A673 (cell line): Measurements from ENCODE around the gene WSCD2. TPM values are rescaled to one million over a fixed set of nuclear protein-coding genes. Genes with fewer than 3 reads are reported as not detected.

ENCODE experiments used
- BruUV-seq: library from RNA; stranded (reverse); fragments of 400-500 nt; replicated peaks from 2 replicates; lab custom pipeline; 2021; lab: Mats Ljungman, UMichigan
- CTCF ChIA-PET: fragments of 300-600 bp; sonication (Branson Sonifier 250); formaldehyde crosslinking; loops from one replicate; lab custom pipeline; 2022; ENCODE audit warnings: antibody characterized with exemption; lab: Charles Lee
- POLR2A ChIA-PET: fragments of 300-600 bp; sonication (Branson Sonifier 250); formaldehyde crosslinking; loops from one replicate; lab custom pipeline; 2022; ENCODE audit warnings: antibody characterized with exemption; ENCODE audit not compliant: low non-redundant PET; lab: Charles Lee
- DNase-seq: peaks from one replicate; pipeline ENCODE4 v3.0.0-alpha.2; 2015; ENCODE audit warnings: low spot score
- H3K27ac ChIP-seq: fragments of 200-600 bp; sonication (generic); 2 replicates; pipeline ENCODE4 v1.5.1; 2016; ENCODE audit warnings: mixed run types, low read depth, mild to moderate bottlenecking, mixed read lengths, antibody characterized with exemption, low read length; ENCODE audit not compliant: poor library complexity, severe bottlenecking
- H3K27me3 ChIP-seq: fragments of 200-600 bp; sonication (generic); replicated peaks from 2 replicates; pipeline ENCODE4 v1.6.1; 2017; ENCODE audit warnings: mixed run types, low read depth, mild to moderate bottlenecking, mixed read lengths, antibody characterized with exemption, low read length; ENCODE audit not compliant: insufficient read depth, poor library complexity
- H3K36me3 ChIP-seq: fragments of 200-600 bp; sonication (generic); 2 replicates; pipeline ENCODE4 v1.6.1; 2016; ENCODE audit warnings: mixed run types, mild to moderate bottlenecking, mixed read lengths, antibody characterized with exemption, low read length; ENCODE audit not compliant: insufficient read depth, poor library complexity, severe bottlenecking
- H3K4me1 ChIP-seq: fragments of 200-600 bp; sonication (generic); 2 replicates; pipeline ENCODE4 v1.6.1; 2017; ENCODE audit warnings: mixed run types, mild to moderate bottlenecking, mixed read lengths, antibody characterized with exemption, low read length; ENCODE audit not compliant: insufficient read depth, poor library complexity, severe bottlenecking
- H3K4me3 ChIP-seq: fragments of 200-600 bp; sonication (generic); 2 replicates; pipeline ENCODE4 v1.5.1; 2016; ENCODE audit warnings: low read depth, mixed run types, mild to moderate bottlenecking, mixed read lengths, low read length; ENCODE audit not compliant: poor library complexity, severe bottlenecking
- H3K9me3 ChIP-seq: fragments of 200-600 bp; sonication (generic); 2 replicates; pipeline ENCODE4 v1.6.1; 2016; ENCODE audit warnings: mixed run types, low read depth, mild to moderate bottlenecking, mixed read lengths, antibody characterized with exemption, low read length; ENCODE audit not compliant: poor library complexity, severe bottlenecking
- EZH2 ChIP-seq: fragments of 200-600 bp; sonication (generic); IDR thresholded peaks from 2 replicates; pipeline ENCODE4 v1.6.1; 2017; ENCODE audit warnings: borderline replicate concordance, low read depth, mild to moderate bottlenecking, mixed read lengths, antibody characterized with exemption, low read length; ENCODE audit not compliant: poor library complexity, severe bottlenecking
- intact Hi-C: fragments of 100-400 bp; cut with micrococcal nuclease; formaldehyde crosslinking; loops from one replicate; pipeline ENCODE4 v1.10.0; 2022; ENCODE audit not compliant: unreplicated experiment
- total RNA-seq: library from RNA; stranded (reverse); gene quantifications from 2 replicates; pipeline ENCODE4 v1.2.3, GENCODE V29; 2021
- TF ChIP-seq, protein P1 (sequence below): fragments of 300-800, 200-600 bp; sonication (generic); conservative IDR thresholded peaks from 2 replicates; pipeline ENCODE4 v1.5.1; 2017; ENCODE audit warnings: low read depth, mild to moderate bottlenecking, antibody characterized with exemption, low read length, moderate library complexity, mixed read lengths

WSCD2 gene
- total RNA-seq, 1 experiment from 2014 or later: not detected

DNA sequence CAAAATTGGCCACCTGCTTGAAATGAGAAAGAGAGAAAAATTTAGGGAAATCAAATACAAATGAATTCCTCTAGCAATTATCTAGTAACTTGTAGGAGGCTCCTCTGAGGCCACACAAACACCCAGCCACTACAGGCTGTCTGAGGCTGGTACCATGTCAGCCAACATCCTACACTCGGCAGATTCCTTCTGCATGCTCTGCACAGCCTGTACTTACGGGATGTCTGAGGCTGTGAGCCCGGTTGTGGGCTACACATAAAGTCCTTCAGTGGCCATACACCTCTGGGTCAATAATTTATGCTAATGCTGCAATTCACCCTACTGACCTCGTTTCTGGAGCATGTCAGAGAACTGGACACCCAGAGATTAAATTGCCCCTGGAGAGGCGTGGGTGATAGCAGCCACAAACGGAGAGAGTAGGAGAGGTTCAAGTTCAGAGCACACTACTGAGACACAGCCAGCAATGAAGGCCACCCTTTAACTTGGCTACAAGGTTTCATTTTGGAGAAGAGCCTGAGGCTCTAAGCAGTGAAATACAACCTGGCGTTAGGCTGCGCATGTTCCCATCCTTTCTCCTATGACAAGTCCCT, 28.9 kb downstream of the WSCD2 start:
- no peak for DNase-seq
- Histone ChIP-seq H3K36me3 (no peaks in the 10 kb centered on the region), H3K27ac (no peak overlapping the region), H3K4me3 (no peak overlapping the region), H3K27me3 (peaks cover 23% of the 10 kb centered on the region), H3K4me1 (no peaks in the 10 kb centered on the region), H3K9me3 (no peaks in the 10 kb centered on the region)
- ChIA-PET POLR2A (no interaction called here), CTCF (no interaction called here)
- intact Hi-C loops: no loop called here
- no peak for TF ChIP-seq EZH2
- TF ChIP-seq, protein P1, sequence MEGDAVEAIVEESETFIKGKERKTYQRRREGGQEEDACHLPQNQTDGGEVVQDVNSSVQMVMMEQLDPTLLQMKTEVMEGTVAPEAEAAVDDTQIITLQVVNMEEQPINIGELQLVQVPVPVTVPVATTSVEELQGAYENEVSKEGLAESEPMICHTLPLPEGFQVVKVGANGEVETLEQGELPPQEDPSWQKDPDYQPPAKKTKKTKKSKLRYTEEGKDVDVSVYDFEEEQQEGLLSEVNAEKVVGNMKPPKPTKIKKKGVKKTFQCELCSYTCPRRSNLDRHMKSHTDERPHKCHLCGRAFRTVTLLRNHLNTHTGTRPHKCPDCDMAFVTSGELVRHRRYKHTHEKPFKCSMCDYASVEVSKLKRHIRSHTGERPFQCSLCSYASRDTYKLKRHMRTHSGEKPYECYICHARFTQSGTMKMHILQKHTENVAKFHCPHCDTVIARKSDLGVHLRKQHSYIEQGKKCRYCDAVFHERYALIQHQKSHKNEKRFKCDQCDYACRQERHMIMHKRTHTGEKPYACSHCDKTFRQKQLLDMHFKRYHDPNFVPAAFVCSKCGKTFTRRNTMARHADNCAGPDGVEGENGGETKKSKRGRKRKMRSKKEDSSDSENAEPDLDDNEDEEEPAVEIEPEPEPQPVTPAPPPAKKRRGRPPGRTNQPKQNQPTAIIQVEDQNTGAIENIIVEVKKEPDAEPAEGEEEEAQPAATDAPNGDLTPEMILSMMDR: no peak
- no TSS peak for BruUV-seq

DNA sequence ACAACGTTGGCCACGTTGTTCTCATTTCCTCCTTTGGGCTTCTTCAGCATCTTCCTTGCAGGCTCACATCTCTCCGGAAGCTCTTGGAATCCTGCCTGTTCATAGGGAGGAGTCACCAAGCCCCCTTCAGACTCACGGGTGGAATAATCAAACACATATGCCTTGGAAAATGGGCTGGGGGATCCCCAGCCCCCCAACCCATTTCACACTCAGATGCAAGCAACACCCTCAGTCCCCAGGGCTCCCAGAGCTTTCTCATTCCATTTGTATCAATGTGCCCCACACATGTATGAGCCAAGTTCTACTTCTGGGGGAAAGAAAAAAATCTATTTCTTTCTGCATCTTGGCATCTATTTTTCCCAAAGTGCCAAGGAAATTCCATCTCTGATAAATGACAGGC, 33.1 kb downstream of the WSCD2 start:
- ChIA-PET POLR2A (no interaction called here), CTCF (no interaction called here)
- TF ChIP-seq, protein P1: no peak
- TF ChIP-seq EZH2: no peak
- Histone ChIP-seq H3K4me1 (no peaks in the 10 kb centered on the region), H3K36me3 (no peaks in the 10 kb centered on the region), H3K27me3 (peaks cover 14% of the 10 kb centered on the region), H3K9me3 (no peaks in the 10 kb centered on the region), H3K4me3 (no peak overlapping the region), H3K27ac (no peak overlapping the region)
- no TSS peak for BruUV-seq
- no peak for DNase-seq
- intact Hi-C loops: no loop called here

DNA sequence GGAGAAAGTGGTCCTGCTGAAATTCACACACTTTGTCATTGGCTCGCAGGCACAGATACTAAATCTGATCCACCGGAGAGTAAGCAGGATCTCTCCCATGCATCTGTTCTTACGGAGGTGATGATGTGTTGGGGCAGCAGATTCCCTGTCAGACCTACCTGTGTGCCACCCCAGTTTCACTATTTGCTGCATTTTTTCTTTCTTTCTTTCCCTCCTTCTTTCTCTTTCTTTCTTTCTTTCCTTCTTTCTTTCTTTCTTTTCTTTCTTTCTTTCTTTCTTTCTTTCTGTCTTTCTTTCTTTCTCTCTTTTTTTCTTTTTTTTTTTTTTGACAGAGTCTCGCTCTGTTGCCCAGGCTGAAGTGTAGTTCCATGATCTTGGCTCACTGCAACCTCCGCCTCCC, 37.4 kb downstream of the WSCD2 start:
- no TSS peak for BruUV-seq
- H3K27me3 ChIP-seq: peaks cover 35% of the 10 kb centered on the region

More for the DNA sequence above, 37.4 kb downstream of the WSCD2 start:
- DNase-seq: no peak
- ChIA-PET POLR2A (no interaction called here), CTCF (no interaction called here)
- no peak overlapping the region for H3K4me3 ChIP-seq
- H3K36me3 ChIP-seq: no peaks in the 10 kb centered on the region
- no peaks in the 10 kb centered on the region for H3K9me3 ChIP-seq
- no peaks in the 10 kb centered on the region for H3K4me1 ChIP-seq
- no peak overlapping the region for H3K27ac ChIP-seq
- no peak for TF ChIP-seq EZH2
- TF ChIP-seq, protein P1: no peak
- intact Hi-C loops: no loop called here
